GM21447 (cell line): ENCODE results near the gene NEGR1.

Experiments
- ATAC-seq: cut with Tn5 transposase; IDR thresholded peaks from one replicate; pipeline ENCODE4 v1.9.1; 2021; ENCODE audit not compliant: unreplicated experiment

Gene NEGR1

GRCh38 chr1:72235062-72235461 lies 47.3 kb downstream of the NEGR1 start:
- ATAC-seq, result no peak

GRCh38 chr1:72230746-72231145 lies 51.6 kb downstream of the NEGR1 start:
- ATAC-seq, result no peak

GRCh38 chr1:72229893-72230292 lies 52.4 kb downstream of the NEGR1 start:
- no peak for ATAC-seq

- no peak for ATAC-seq
These were observed 54.7 kb downstream of the NEGR1 start for GRCh38 chr1:72227667-72228066.

GRCh38 chr1:72224506-72224905 lies 57.8 kb downstream of the NEGR1 start:
- no peak for ATAC-seq

- no peak for ATAC-seq
These were observed 60.5 kb downstream of the NEGR1 start for GRCh38 chr1:72221811-72222210.

- ATAC-seq, result no peak
These were observed 64.1 kb downstream of the NEGR1 start for GRCh38 chr1:72218141-72218739.

- ATAC-seq, result no peak
These were observed 75.3 kb downstream of the NEGR1 start for GRCh38 chr1:72207059-72207458.

- ATAC-seq, result no peak
These were observed 79.6 kb downstream of the NEGR1 start for GRCh38 chr1:72202761-72203160.

GRCh38 chr1:72197786-72198185 lies 84.6 kb downstream of the NEGR1 start:
- no peak for ATAC-seq

- ATAC-seq, result no peak
These were observed 95.5 kb downstream of the NEGR1 start for GRCh38 chr1:72186733-72187307.

GRCh38 chr1:72184099-72184701 lies 98.1 kb downstream of the NEGR1 start:
- no peak for ATAC-seq

GRCh38 chr1:72182859-72183258 lies 99.5 kb downstream of the NEGR1 start:
- no peak for ATAC-seq

- ATAC-seq, result no peak
These were observed 104.1 kb downstream of the NEGR1 start for GRCh38 chr1:72178266-72178665.

GRCh38 chr1:72177711-72178110 lies 104.6 kb downstream of the NEGR1 start:
- ATAC-seq, result no peak

GRCh38 chr1:72170246-72170645 lies 112.1 kb downstream of the NEGR1 start:
- ATAC-seq, result no peak

- no peak for ATAC-seq
These were observed 115.9 kb downstream of the NEGR1 start for GRCh38 chr1:72166426-72166825.

- ATAC-seq, result no peak
These were observed 131.8 kb downstream of the NEGR1 start for GRCh38 chr1:72150508-72150907.

- no peak for ATAC-seq
These were observed 140.5 kb downstream of the NEGR1 start for GRCh38 chr1:72141875-72142274.

- no peak for ATAC-seq
These were observed 142.1 kb downstream of the NEGR1 start for GRCh38 chr1:72140222-72140621.

- ATAC-seq, result no peak
These were observed 144.7 kb downstream of the NEGR1 start for GRCh38 chr1:72137656-72138055.

- ATAC-seq, result no peak
These were observed 152.5 kb downstream of the NEGR1 start for GRCh38 chr1:72129869-72130268.
